HG02571 (cell line): Measurements from ENCODE around the gene MAP4K4.

Experiments
- ATAC-seq: cut with Tn5 transposase; IDR thresholded peaks from one replicate; pipeline ENCODE4 v1.9.1; 2021; ENCODE audit warnings: mild to moderate bottlenecking, moderate library complexity; ENCODE audit not compliant: unreplicated experiment

The MAP4K4 gene

DNA sequence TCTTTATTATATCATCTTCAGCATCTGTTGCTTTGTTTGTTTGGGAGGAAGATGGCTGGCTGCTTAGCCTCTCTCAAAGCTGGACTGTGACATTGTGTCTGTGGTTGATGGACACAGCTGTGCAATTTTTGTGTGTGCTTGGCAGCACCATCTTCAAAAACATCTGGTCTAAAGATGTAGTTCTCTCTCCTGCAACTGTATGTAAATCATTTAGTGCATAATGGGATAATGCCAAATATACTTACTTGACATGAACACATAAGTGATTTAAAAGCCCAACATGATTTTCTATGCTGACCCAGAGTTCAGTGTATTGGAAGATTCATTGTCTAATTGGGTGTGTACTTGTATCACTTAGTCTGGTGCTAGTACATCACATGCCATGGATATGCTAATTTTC, 112.2 kb downstream of the MAP4K4 start:
- no peak for ATAC-seq

DNA sequence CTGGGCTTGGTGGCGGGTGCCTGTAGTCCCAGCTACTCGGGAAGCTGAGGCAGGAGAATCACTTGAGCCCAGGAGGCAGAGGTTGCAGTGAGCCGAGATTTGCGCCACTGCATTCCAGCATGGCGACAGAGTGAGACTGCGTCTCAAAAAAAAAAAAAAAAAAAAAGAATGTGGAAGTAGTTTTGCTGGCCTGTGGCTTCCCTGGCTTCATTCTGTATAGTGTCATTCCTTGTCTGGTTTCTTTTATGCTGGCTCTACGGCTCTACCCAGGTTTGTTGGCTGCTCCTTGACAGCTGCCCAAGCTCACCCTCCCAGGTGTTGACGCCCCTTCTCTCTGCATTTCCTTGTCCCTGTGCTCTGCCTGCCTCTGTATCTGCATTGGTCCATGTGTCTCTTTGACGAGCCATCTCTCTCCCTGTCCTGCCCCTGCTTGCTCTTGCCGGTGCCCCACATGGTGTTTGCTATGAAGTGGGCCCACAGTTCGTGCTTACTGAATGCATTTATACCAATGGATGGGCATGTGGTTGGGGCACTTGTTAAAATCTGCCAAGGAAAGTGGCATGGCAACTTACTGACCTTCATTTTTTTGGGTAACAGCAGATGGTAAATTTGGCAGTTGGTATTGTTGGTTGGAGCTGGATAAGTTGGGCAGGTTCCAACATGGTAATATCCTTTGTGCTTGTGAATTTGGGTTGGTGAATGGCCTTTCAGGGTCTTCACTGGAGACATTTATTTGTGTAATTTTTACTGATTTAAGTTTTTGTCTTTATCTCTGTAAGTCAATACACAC, 113.9 kb downstream of the MAP4K4 start:
- ATAC-seq = no peak

DNA sequence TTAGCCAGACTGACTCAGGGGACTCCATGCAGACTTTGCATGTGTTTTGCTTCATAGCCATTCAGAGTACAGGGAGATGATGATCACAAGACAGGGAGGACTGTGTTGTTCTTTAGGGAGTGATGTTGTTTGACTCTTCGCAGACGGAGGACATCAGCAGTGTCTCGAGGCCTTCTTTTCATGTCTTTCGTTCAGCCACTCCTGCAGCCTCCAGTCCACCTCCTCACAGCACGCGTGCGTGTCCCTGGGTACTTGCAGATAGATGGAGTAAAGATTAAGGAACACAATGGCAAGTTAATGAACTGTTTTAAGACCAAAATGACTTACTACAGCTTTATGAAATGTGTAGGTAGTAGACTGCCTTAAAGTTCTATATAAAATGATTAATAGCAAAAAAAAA, 114.7 kb downstream of the MAP4K4 start:
- ATAC-seq = no peak

DNA sequence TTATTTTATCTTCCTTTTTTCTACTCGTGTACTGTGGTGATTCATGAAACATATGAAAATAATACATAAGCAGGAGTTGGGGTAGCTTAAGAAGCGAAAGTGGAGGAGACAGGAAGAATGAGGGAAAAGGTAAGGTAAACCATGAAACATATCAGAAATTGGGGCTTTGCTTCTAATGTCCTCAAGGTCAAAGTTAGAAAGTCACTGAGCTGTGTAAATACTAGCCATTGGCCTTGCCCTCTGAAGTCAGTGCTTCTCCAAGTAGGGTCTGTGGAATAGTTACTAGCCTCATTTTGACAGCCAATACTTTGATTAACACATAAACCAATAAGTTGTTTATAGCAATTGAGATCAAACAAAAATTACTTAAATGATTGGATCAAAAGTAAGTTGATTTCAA, 117.2 kb downstream of the MAP4K4 start:
- ATAC-seq = no peak

DNA sequence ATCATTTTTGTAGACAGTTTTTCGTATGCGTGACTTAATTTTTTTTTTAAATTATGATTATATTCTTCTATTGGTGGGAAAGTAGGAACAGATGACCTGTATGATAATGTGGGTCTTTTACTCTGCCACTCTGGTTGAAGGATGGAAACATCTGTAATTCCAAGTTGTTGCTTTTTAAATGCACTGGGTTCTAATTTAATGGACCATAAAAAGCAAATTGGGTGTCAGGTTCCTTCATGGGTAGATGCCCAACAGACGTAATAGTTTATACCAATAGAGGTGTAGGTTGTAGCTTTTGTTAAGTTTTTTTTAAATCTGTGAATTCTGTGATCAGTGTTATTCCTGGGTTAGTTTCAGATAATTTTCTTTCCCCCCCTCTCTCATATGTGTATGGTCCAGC, 117.6 kb downstream of the MAP4K4 start:
- no peak for ATAC-seq

DNA sequence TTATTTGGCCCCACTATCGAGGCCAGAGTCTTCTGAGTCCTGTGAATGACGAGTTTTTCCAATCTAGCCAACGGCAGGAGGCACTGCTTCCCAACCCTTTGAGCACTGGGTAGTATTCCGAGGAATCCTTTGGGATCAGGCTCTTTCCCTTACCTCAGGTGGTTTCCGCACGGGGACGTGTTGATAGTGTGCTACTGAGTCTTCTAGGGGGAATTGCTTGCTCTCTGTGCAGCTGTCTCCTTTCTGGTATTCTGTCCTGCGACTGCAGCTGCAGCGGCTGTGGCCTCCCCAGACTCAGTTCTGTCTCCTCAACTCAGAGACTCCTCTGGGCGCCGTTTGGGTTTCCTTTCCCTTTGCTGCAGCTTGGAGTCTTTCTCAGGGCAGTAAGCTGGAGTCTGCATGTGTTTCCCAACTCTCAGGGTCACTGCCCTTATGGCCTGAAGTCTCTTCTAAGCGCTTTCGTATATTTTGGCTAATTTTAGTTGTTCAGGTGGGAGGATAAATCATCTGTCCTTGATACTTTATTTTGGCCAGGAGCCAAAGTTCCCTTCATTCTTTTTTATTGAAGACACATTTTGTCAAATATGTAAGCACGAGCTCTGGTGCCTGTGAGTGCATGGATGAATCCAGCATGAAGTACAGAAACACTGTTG, 118.4 kb downstream of the MAP4K4 start:
- no peak for ATAC-seq

DNA sequence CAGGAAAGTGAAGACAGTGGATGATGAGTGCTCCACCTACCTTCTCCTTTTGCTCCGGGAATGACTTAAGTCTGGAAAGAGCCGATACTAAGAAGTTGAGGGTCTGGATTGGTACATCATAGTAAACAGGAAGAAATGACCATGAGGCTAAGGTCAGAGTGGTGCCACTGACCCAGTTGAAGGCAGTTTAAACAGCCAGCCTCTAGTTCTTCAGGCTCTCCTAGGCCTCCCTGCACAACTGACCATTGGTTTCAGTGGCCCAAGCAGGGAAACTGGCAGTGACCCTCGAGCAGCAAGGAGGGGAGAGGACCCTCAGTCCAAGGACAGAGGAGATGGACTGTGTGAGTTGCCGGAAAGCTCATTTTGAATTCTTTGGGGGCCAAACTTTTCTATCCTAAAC, 119.1 kb downstream of the MAP4K4 start:
- no peak for ATAC-seq

DNA sequence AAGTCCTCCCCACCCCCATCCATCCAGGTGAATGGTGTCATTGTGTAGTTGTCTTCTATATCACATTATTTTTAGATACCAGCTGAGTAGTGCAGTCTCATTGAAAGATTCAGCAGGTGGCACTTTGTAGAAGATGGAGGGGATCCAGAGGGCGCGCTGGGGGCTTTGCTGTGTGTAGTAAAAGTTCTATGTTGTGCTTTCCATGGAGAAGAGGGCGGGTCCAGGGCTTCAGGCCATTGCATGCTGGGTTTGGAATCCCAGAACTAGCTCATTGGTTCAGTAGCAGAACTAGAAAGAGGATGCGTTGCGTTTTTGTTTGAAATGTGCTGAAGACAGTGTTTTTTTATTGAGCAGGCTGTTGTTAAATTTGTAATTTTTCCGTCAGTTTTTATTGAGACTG, 120.0 kb downstream of the MAP4K4 start:
- no peak for ATAC-seq

DNA sequence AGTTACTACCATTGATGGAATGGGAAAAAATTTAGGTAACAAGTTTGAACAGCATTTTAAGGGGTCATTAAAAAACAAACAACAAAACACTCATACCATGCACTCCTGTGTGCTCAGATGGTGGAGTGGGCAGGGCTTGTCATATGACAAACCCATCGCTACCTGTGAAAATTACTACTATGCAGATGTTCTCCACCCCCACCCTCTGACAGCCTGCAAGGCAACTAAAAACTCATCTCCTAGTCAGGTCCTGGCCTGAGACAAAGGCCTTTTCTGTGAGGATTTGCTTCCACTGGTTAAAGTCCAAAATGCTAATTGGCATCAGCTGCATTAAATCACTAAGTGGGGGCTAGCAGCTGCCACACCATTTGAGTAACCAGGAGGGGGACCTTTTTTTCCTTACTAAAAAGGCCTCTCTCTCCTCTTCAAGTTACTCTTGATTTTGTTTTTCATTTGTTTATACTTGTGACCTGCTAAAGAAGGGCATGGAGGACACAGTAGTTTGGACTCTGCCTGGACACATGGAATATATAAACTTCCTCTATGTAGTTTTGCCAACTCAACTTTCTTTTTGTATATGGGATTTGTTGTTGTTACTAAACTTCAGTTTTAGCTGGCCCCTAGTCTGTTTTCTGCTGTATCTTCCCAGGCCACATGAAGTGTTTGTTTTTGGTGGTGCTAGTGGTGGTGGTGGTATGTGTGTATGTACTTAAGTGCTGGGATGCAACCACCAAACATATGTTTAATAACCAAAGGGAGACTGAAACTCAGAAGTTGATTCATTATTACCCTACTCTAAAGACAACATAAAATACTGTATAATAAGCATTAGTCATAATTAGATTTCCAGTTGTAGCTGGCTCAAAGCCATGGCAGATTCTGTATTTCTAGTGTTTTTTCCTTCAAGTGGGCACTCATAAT, 121.3 kb downstream of the MAP4K4 start:
- ATAC-seq = no peak

DNA sequence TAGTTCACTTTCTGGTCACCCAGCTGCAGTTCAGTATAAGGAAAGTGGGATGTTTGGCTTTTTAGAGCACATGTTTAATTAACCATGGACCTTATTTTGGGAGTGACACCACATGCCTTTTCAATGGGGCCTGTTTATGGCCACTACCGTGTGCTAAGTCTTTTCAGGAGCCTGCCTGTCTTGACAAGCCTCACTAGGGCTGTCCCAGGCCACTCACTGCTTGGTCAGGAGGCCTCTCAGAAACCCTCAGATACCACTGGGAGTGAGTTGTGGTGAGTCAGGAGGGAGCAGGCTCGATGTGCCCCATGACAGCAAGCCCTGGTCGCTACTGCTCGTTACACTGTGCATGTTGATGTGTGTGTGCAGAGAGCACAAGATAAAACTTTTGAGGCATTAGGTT, 123.0 kb downstream of the MAP4K4 start:
- ATAC-seq = no peak

DNA sequence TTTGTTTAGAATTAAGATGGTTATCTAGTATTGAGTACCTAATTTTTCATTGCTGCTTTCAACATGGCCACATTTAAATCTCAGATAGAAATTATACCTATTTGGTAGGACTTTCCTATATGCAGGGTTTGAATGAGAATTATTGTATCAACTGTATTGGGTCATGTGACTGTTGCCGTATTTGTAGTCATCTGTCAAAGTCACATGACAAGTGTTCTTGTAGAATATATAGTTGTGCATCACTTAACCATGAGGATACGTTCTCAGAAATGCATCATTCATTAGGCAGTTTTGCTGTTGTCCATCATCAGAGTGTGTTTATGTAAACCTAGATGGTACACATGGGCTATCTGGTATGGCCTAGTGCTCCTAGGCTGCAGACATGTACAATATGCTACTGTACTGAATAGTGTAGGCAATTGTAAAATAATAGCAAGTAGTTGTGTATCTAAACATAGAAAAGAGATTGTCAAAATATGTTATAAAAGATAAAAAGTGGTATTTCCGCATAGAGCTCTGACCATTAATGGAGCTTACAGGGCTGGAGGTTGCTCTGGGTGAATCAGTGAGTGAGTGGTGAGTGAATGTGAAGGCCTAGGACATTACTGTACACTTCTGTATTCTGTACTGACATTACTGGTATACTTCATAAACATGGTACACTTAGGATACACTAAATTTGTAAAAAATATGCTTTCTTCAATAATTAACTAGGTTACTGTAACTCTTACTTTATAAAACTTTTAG, 123.7 kb downstream of the MAP4K4 start:
- no peak for ATAC-seq

DNA sequence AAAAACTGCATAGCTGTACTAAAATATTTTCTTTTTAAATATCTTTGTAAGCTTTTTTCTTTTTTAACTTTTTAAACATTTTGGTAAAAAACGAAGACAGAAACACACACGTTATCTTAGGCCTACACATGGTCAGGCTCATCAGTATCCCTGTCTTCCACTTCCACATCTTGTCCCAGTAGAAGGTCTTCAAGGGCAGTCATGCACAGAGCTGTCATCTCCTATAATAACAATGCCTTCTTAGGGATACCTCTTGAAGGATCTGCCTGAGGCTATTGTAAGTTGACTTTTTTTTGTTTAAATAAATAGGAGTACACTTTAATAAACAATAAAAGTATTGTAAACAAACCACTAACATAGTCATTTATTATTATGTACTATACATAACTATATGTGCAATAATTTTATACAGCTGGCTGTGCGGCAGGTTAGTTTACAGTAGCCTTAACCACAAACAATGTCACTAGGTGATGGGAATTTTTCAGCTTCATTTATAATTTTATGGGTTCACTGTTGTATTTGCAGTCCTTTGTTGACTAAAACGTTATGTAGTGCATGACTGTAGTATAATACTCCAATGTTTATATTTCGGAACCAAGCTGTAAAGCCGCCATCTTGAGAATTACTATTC, 124.4 kb downstream of the MAP4K4 start:
- no peak for ATAC-seq

DNA sequence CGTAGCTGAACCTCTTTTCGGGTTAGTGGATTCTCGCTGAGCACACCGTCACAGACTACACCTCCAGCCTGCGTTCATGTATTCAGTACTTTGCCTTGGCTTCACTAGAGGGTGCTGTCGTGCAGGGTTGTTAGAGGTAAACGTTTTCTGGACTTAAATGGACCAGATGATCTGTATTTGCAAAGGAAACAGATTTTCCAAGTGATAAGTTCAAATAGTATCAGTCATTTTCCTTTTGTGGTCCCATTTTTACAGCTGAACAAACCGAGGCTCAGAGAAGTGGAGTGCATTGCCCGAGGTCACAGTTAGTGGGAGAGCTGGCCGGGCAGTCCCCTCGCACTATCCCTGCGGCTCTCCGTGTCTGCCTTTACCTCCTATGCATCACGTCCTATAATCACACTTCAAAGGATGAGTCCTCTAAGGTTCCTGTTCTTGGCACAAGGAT, 125.9 kb downstream of the MAP4K4 start:
- ATAC-seq = no peak

DNA sequence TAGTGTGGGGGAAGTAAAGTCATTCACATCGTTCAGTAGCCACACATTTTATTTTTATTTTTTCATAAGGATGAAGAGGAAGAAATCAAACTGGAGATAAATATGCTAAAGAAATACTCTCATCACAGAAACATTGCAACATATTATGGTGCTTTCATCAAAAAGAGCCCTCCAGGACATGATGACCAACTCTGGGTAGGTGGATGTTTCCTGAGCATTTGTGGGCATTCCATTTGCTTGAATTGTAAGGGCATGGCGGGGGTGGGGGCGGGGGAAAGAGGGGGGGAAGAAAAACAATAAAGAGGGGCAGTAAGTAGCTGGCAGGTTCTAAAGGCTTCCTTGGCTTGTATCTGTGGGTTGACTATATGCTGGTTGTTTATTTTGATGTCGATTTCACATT, 126.4 kb downstream of the MAP4K4 start:
- no peak for ATAC-seq

DNA sequence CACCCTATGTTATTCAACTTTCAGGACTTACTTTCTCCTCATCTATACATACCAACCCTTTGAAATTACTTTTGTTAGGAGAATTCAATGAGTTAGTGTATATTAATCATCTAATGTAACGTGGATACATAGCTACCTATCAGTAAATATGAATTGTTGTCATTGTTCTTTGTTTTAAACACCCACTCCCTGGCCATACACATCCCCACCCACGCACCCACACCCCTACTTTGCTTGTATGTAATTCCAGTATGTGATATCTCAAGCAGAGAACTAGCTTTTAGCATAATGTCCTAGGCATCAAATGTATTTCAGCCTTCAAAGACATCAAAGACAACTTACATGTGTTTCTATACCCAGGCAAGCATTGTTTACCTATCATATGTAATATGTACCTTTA, 129.2 kb downstream of the MAP4K4 start:
- ATAC-seq = no peak

DNA sequence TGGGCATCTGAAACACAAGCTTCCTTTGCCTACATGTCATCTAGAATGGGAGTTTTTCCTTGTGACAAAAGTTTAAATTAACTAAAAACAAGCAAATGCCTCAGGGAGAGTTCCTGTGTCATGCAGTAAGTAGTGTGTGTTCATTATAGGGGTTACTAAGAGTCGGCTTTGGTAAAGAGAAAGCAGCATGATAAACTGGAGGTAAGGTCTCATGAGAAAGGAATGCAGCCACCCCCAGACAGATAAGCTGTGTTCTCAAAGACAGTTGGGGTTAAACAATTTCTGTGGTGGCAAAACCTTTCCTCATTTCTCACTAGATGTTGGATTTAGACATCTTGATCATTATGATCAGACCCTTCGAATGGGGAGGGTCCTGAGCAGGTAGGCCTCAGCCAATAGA, 129.7 kb downstream of the MAP4K4 start:
- ATAC-seq = no peak

DNA sequence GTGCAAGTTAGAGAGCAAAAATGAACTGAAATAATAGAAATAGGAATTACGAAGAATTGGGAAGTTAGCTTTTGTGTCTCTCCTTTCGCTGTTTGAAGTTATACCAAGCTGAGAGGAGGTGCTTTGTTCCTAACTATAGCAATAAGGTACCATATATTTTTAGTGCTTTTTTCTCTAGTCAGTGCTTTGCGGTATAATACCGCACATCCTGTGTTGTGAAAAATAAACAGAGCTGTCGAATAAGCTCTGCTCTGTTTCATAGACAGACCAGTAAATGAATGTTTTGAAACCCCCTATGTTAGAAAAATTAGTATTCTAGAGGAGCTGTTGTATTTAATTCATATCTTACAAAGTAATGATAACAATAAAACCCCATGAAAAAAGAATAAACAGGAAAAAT, 130.8 kb downstream of the MAP4K4 start:
- ATAC-seq = no peak

DNA sequence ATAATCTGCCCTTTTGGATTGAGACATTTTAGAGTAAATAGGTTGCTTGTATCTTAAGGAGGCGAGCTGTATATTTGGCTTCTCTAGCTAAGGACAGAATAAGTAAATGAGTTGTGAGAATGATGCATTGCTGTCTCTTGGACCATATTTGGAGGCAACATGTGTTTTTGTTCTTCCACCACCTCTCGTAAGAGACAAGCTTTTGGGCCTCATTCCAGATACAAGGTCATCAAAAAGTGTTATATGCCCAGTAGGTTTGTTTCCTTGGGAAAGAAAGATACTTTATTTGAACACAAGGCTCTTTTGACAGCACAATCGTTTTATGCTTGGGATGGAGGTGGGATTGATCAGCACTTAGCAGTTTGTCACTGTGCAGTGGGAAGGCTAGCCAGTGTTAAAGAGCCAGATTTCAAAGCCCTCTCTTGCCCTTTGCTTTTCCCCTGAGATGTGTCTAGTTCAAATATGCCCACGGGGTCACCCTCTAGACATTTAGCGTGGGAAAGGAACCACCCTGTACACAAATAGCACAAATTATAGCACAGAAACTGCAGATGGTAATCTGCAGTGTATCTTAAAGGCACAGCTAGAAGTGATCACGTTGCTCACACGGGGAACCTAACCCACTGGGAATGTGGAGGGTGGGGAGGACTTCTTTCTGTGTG, 131.3 kb downstream of the MAP4K4 start:
- ATAC-seq = no peak

DNA sequence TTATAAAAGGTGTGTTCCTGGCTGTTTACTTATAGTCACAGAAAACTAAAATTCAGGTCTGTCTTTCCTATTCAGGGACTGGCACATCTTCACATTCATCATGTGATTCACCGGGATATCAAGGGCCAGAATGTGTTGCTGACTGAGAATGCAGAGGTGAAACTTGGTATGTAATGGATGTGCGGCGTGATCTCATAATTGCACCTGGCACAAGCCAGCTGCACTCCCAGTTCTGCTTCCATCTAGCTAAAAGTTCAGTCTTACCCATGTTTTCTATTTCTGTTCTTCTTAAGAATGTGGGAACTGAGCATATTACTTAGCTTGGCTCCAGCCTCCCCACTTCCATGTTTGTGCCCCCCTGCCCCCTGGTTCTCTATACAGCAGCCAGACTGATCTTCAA, 131.9 kb downstream of the MAP4K4 start:
- ATAC-seq = no peak

DNA sequence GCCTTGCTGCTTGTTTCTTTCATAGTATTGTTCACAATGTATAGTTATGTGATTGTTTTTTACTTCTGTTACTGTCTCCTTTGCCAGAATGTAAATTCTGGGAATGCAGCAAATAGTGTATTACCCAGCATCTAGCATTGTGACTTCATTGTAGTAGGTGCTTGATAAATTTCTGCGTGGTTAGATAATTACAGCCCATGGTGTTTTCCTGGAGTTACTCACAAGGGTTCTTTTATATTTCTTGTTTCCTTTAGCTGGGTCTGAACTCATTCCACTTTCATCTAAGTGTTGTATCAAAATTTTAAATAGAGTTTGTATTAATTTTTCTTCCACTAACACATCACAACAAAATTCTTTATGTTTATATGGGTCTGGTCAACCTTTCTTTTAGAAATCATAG, 132.6 kb downstream of the MAP4K4 start:
- no peak for ATAC-seq
